ENCODE results near the gene GRIN2A. TPM values are rescaled to one million over a fixed set of nuclear protein-coding genes. Genes with fewer than 3 reads are reported as not detected.

Gene GRIN2A
- polyA plus RNA-seq, 3 donors, result 0.03 to 0.11 (median 0.04) TPM

DNA sequence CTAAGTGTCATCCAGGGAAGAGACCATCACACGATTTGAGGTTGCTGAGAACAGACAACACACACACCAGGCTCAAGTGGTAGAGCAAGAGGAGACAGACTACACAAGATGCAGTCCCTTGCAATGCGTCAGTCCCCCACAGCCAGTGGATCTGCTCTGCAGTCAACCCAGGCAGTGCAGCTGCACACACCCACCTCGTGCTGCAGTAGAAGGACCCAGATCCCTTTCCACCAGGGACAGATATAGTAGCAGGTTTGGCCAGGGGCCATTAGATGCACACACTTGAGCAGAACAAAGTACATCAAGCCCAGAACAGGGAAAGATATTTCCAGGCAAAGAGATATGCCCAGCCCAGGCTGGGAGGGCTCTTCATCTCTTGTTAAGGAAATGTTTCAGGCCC is 112.9 kb downstream of the GRIN2A start:
- WGBS, 3 donors, result 56 to 72% (median 69%) methylated on average over 3 of the region's 3 CpGs
- no peak overlapping the region for H3K27ac ChIP-seq (ENCODE audit: low read depth, low read length)

DNA sequence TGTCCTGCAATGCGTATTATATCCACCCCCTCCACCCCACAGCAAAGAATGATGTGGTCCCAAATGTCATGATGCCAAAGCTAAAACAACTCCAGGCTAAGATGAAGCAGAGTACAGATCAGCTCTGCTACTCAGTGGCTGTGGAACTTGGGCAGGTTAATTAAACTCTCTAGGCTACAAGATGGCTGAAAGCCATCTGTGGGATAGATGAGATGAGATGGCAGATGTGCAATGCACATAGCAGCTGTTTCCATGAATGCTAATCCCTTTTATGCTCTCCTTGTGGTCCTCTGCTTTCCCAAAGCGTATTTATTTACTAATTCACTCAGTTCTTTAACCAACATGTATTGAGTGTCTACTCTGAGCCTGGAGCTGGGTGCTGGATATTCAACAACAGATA is 114.4 kb downstream of the GRIN2A start:
- WGBS, 3 donors, result 34 to 82% (median 62%) methylated on average over 2 of the region's 2 CpGs
- H3K27ac ChIP-seq (ENCODE audit: low read depth, low read length), result no peak overlapping the region

DNA sequence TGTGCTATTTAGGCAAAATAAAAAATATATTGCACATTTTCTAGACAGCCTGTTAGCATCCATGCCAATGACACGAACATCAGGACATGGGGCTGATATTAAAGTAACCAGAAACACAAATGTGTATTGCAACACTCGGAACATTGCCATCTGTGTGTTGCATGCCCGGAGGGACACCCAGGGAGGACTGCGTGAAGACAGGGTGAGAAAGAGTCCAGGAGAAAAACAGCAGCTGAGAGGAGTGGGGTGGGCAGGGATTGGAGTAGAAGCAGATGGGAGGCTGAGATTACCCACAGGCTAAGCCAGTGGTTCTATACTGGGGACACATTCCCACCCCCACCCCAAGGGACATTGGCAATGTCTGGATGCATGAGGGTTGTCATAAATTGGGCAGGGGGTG is 114.8 kb downstream of the GRIN2A start:
- WGBS, 3 donors, result 51 to 66% (median 66%) methylated on average over 4 of the region's 4 CpGs
- H3K27ac ChIP-seq (ENCODE audit: low read depth, low read length), result no peak overlapping the region

DNA sequence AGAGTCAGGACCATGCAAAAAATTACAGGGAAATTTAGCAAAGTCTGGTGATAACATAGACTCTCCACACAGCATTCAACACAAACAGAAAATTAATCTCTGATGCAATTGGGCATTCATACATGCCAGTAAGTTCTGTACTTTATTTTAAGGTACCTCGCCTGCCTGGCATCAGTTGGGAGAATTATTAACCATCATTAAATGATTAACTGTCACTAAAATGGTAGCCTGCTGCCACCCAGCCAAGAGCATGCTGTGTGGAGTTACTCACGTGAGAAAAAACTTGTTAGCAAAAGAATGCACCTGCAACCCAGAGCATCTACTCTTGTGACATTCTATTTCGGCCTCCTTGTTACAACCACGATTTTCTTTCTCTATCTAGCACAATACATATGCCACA is 117.2 kb downstream of the GRIN2A start:
- WGBS, 3 donors, result 28 to 75% (median 70%) methylated on average over 4 of the region's 4 CpGs
- H3K27ac ChIP-seq (ENCODE audit: low read depth, low read length), result no peak overlapping the region

DNA sequence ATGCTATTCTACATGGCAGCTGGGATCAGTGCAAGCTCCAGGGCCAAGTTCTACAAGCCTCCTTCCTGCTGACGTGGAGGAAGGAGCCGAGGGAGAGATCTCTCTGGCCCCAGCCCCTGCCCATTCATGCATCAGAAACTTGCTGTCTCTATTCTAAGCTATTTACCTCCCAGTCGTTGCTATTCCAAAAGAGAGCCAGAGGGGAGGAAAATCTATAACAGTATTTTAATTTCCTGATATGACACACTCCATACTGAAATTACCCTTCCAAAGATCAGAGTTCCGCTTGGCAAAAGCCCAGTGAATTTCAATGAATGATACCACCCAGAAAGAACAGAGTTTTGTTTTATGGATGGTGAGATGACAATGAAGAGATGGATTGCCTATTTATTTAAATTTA is 133.4 kb downstream of the GRIN2A start:
- no peak overlapping the region for H3K27ac ChIP-seq (ENCODE audit: low read depth, low read length)
- 45 to 69% (median 68%) methylated on average over 4 of the region's 4 CpGs for WGBS, 3 donors

DNA sequence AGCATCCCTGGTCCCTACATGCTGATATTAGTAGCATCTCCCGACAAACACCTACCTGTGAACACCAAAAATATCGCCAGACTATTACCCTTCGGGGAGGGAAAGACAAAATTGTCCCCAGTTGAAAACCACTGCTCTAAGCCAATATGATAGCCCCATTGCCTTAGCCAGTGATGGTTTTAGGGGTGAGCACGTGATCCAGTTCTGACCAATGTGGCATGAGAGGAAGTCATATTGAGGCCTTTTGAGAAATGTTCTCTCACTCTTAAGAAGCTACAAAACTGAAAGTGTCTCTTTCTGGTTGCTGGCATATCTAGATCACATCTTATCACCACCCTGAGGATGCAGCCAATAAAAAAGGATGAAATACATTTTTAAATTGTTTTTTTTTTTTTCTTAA is 136.3 kb downstream of the GRIN2A start:
- no peak overlapping the region for H3K27ac ChIP-seq (ENCODE audit: low read depth, low read length)
- WGBS, 3 donors, result 77 to 94% (median 86%) methylated on average over 4 of the region's 4 CpGs

DNA sequence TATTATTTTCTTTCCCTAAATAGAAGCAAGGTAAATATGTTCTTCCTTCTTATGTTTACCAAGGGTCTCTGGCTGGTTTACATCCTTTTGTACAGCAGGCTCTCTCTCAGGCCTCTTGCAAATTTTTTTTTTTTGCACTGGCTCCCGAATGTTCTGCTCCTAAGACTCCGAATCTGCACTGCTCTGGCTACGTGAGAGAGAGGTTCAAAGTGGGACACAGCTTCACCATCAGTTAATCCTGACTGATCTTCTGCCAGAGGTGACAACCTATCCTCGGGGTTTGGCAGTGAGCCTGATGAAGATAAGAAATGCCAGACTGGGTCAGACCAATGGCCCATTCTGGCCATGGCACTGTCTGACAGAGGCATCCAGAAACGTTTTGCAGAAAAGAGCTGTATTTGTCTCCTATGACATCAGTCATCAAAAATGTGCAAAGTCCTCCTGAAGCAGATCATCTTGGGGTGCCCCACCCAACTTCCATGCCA is 136.9 kb downstream of the GRIN2A start:
- WGBS, 3 donors, result 13 to 41% (median 32%) methylated on average over 5 of the region's 5 CpGs
- no peak overlapping the region for H3K27ac ChIP-seq (ENCODE audit: low read depth, low read length)

DNA sequence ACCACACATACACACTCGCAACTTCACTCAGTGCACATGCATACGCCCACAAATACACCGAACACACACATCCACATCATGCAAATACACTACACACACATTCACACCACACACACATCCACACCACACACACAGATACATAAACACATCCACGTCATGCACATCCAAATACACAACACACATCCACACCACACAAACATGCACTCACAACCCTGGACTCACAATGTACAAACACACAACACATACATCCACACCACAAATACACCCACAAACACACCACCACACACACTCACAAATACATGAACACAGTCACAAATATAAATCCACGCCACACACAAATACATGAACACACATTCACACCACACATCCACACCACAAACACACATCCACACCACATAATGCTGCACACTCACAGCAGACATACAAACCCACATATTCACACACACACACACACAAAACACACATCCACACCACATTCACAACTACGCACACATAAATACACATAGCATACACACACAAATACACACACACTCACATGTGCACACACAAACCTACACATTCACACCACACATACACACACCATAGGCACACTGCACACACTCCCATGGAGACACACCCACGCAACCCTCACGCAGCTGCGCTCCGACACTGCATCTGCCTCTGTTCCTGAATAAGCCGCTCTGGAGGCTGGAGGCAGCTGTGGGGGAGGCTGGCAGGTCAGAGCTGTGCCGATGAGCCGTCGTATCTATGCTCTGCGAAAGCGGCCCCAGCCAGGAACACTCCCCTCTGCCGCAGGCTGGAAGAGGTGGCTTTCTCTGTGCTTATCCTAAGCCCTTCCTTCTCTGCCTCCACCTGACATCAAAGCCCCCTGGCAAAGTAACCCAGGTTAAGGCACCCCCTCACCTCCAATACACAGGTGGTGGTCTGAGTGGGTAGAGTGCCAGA is 141.8 kb downstream of the GRIN2A start:
- H3K27ac ChIP-seq (ENCODE audit: low read depth, low read length), result no peak overlapping the region
- 55 to 64% (median 62%) methylated on average over 17 of the region's 17 CpGs for WGBS, 3 donors

DNA sequence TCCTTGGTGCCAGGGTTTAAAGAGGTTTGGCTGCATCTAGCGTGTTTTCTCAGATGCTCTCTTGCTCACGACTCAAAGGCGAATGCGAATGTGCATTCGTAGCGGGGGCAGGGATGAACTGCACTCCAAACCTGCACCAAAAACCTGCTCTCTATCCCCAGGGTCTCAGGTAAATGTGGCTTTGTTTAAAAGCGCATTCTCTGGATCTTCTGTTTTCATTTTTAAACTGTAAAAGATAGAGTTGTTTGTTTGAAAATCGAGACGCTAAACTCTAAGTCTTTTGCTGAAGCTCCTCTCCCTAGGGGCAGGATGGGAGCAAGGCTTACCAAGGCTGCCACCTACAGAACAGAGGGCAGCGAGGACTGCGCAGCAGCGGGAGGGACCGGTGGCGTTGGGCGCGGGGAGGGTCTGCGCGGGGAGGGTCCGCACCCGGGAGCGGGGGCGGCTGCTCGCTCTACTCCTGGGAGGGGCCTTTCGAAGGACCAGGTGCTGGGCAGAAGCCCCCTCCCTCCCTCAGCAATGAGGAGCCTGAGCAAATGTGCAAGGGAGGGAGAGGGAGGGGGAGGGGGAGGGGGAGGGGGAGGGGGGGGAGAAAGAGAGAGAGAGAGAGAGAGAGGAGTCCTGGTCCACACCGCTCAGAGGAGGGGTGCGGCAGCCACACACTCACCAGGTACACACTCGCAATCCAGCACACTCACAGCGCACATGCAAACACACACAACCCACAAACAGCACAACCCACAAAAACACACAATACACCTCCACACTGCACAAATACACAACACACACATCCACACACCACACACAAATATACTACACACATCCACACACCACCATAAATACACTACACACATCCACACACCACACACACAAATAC is 142.8 kb downstream of the GRIN2A start:
- 11 to 13% (median 12%) methylated on average over 21 to 28 of the region's 28 CpGs for WGBS, 3 donors
- no peak overlapping the region for H3K27ac ChIP-seq (ENCODE audit: low read depth, low read length)

DNA sequence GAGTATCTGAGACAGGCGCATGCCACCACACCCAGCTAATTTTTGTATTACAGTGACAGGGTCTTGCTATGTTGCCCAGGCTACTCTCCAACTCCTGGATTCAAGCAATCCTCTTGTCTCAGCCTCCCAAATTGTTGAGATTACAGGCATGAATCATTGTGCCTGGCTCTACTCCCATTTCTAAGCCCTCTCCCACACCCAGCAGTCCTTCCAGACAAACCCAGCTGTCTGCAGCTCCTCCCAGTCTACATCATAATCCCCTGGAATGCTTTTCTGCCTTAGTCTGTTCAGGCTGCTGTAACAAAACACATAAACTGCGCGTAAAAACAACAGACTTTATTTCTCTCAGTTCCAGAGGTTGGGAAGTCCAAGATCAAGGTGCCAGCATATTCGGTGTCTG is 144.5 kb downstream of the GRIN2A start:
- no peak overlapping the region for H3K27ac ChIP-seq (ENCODE audit: low read depth, low read length)
- 88 to 94% (median 88%) methylated on average over 4 of the region's 4 CpGs for WGBS, 3 donors

DNA sequence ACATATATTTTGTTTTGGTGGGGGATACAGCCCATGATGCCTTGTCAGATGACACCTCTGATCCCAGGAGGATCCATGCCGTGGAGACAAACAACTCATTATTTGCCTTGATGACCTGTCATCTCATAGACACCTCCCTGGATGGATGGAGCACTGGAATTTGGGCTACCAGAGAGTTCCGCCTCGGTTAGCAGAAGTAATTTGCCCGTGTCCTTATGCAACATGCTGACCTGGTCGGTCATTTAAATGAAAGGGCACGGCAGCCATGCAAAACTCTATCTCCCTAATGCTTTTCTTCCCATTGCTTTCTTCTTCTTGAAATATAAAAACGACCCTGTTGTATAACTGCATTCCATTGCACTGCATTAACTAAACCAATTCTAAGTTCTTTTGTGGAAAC is 145.3 kb downstream of the GRIN2A start:
- no peak overlapping the region for H3K27ac ChIP-seq (ENCODE audit: low read depth, low read length)
- 50 to 71% (median 69%) methylated on average over 7 of the region's 7 CpGs for WGBS, 3 donors

DNA sequence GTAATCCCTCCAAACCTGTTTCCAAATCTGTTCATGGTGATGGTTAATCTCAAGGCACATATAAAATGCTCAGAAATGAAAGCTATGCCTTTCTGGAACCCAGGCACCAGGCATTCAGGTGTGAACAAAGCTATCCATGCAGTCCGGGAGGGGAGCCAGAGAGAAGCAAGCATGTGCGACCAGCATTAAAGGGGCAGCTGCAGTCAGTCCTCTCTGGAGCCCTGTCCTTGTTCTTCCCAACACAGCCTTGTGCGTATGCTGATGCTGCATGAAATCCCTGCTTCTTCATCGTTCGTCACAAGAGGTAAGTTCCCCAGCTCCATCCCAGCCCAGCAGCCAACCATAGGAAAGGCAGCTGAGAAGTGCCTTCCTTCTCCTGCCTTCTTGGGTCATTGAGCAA is 148.7 kb downstream of the GRIN2A start:
- 51 to 87% (median 85%) methylated on average over 5 of the region's 5 CpGs for WGBS, 3 donors
- no peak overlapping the region for H3K27ac ChIP-seq (ENCODE audit: low read depth, low read length)

DNA sequence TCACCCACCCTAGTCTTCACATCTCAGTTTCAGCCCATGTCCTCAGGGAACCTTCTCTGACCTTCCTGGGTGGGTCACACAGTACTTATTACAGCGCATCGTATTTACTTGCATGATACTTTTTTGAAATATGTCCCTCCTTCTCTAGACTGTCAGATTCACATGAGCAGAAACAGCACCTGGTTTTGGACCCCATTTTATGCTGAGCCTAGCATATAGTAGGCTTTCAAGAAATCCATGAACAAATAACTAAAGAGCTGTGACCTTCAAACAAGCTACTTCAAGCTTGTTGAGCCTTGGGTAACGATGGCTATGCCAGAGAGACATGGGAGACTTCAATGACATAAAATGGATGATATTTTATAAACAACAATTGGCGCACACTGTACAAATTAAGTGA is 150.3 kb downstream of the GRIN2A start:
- no peak overlapping the region for H3K27ac ChIP-seq (ENCODE audit: low read depth, low read length)
- 90 to 93% (median 91%) methylated on average over 4 of the region's 4 CpGs for WGBS, 3 donors

DNA sequence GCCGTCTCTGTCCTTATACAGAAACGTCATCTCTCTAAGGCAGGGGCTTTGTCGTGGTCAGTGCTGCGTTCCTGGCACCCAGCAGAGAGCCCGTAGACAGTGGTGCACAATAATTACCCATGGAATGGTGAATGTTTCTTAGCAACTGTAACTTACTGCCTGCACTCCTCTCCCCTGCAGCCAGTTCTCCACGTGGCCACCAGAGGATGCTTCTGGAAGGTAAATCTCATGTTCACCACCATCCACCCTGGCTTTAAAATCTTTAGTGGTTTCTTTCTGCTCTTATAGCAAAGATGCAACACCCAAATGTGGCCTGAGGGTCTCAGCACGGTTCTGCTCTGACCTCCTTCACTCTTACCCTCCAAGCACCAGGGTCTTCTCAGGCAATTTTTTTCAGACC is 150.8 kb downstream of the GRIN2A start:
- WGBS, 3 donors, result 61 to 71% (median 65%) methylated on average over 7 of the region's 7 CpGs

DNA sequence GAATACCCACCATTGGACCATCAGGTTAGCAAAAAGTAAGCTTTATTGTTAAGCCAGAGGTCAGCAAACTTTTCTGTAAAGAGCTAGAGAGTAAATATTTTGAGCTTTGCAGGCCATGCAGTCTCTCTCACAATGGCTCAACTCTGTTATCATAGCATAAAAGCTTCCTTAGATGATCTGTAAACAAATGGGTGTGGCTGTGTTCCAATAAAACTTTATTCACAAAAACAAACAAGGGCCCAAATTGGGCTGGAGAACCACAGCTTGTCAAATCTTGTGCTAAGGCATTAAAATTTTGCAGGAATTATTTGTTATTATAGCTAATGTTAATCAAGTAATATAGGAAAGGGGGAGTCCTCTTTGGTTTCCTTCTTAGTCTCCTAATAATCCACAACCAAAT is 153.6 kb downstream of the GRIN2A start:
- H3K27ac ChIP-seq (ENCODE audit: low read depth, low read length), result no peak overlapping the region

More for the DNA sequence above, 150.8 kb downstream of the GRIN2A start:
- no peak overlapping the region for H3K27ac ChIP-seq (ENCODE audit: low read depth, low read length)

DNA sequence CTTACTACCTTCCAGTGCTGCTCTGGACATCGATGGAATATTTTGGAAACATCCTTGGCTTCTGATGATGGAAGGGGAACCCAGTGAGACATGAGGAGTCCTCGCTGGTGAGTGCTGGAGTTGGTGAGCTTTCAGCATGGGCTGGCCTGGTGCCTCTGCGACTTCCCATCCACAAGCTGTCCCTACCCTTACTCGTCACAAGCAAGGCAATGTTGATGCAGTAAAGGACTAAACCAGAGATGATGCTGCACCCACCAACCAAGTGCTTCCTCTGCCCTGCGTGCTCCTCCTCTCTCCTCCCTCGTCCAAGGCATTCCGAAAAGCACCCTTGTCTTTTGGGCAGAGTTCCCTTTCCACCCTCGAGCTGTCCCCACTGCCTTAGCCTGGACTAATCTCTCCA is 154.7 kb downstream of the GRIN2A start:
- 62 to 75% (median 64%) methylated on average over 8 of the region's 8 CpGs for WGBS, 3 donors
- no peak overlapping the region for H3K27ac ChIP-seq (ENCODE audit: low read depth, low read length)

DNA sequence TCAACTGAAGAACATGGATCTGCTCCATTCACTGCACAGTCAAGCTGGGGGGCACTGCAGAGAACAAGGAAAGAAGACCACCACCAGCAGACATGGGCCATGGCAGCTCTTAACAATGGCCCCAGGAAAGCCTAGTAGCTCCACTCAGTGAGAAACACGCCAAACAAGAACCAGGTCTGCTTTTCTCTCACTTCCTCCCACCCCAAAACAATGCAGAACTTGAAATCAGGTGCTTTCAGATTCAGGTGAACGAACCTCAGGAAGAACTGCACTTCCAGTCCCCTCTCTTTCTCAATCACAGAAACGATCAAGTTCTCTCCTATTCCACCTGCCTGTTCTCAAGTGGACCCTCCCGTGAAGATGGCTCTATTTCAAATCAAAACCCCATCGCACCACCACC is 155.6 kb downstream of the GRIN2A start:
- no peak overlapping the region for H3K27ac ChIP-seq (ENCODE audit: low read depth, low read length)
- WGBS, 3 donors, result 55 to 72% (median 71%) methylated on average over 5 of the region's 5 CpGs

DNA sequence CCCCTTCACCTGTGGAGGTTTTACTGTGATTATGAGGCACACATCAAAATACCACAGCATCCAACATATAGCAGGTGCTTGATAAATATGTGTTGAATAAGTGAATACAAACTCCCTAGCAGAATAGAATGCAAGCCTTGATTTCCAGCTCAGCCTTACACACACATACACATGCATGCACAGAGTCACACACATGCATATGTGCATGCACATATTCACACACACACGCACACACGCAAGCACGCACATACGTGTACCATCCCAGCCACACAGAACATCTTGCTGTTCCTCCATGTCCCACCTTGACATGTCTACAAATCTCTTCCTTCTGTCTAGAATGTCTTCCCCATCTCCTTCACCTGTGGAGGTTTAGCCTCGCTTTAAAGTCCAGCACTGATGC is 160.1 kb downstream of the GRIN2A start:
- 93 to 95% (median 94%) methylated on average over 5 of the region's 5 CpGs for WGBS, 3 donors
- H3K27ac ChIP-seq (ENCODE audit: low read depth, low read length), result no peak overlapping the region

DNA sequence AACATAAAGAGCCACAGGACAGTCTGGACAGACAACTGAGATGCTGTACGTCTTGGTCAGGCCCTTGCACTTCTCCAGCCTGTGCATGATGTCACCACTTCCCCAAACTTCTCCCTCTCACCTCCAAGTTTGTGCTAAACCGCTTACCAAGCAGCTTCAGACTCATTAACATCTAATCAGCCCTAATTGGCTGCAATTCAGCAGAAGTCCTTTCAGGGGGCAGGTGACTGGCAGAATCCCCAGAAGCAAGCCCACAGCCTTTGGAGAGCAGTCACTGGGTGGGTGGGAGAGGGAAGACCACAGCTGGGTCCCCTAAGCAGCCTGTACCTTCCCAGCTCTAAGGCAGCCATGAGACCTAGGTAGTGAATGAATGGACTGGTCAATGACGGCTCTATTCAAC is 161.4 kb downstream of the GRIN2A start:
- H3K27ac ChIP-seq (ENCODE audit: low read depth, low read length), result no peak overlapping the region
- WGBS, 3 donors, result 56 to 58% (median 57%) methylated on average over 3 of the region's 3 CpGs

All from adipose tissue (tissue), 3 donors.